Measurements from ENCODE around the gene SLC13A3.

Gene SLC13A3

DNA sequence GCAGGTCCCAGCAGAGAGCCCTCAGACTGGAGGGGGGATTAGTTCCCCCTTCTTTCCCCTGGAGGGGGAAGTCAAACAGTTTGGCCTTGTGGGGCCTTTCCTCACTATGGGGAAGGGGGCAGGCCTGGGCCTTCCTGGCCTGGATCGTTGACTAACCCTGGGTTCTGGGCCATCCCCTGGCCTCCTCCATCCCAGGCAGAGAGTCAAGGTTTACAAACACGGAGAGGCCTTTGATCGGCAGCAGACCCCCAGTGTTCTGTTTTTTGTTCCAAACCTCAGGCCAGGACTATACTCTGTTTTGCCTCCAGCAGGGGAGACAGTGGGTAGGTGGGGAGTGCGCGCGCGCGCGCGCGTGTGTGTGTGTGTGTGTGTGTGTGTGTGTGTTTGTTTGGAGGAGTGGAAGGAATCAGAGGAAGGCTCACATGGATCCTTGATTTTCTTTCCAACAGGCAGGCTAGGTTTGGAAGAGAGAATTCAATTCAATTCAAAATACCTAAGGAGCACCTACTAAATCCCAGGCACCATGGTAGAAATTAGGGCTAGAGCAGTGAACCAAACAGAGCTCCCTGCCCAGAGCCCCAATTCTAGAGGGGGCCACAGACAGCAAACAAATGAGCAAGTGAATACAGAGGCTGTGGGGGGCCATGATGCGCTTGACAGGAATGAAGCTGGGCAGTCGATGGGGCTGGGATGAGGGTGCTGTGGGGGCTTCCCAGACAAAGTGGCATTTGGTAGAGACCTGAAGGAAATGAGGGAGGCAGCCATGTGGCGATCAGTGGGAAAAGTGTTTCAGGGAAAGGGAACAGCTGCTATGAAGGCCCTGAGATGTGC is 23.2 kb upstream of the SLC13A3 start:
- Histone ChIP-seq H3K9me2 (replicated peaks; ENCODE audit: insufficient read depth, low read length) (no peaks in the 10 kb centered on the region), H3K9me3 (ENCODE audit: insufficient read depth, low read length) (peaks cover 14% of the 10 kb centered on the region; the same call in 1 of the 2 replicates), H4K20me1 (ENCODE audit: low read depth, low read length) (no peaks in the 10 kb centered on the region), H3K4me2 (ENCODE audit: low read depth, low read length, poor library complexity, severe bottlenecking) (no peak overlapping the region), H3F3A (ENCODE audit: insufficient read depth) (no peaks in the 10 kb centered on the region), H3K27ac (ENCODE audit: low read depth, low read length) (no peak overlapping the region), H3K4me3 (ENCODE audit: insufficient read depth, low read length, poor library complexity, severe bottlenecking) (no peak overlapping the region), H3K79me2 (ENCODE audit: insufficient read depth, low read length) (no peaks in the 10 kb centered on the region), H3K27me3 (ENCODE audit: low read length) (no peaks in the 10 kb centered on the region), H3K9ac (ENCODE audit: low read length) (no peak overlapping the region), H2AFZ (ENCODE audit: low read depth, low read length, severe bottlenecking) (no peak overlapping the region), H3K36me3 (ENCODE audit: low read length) (no peaks in the 10 kb centered on the region)
- TF ChIP-seq, protein P1, sequence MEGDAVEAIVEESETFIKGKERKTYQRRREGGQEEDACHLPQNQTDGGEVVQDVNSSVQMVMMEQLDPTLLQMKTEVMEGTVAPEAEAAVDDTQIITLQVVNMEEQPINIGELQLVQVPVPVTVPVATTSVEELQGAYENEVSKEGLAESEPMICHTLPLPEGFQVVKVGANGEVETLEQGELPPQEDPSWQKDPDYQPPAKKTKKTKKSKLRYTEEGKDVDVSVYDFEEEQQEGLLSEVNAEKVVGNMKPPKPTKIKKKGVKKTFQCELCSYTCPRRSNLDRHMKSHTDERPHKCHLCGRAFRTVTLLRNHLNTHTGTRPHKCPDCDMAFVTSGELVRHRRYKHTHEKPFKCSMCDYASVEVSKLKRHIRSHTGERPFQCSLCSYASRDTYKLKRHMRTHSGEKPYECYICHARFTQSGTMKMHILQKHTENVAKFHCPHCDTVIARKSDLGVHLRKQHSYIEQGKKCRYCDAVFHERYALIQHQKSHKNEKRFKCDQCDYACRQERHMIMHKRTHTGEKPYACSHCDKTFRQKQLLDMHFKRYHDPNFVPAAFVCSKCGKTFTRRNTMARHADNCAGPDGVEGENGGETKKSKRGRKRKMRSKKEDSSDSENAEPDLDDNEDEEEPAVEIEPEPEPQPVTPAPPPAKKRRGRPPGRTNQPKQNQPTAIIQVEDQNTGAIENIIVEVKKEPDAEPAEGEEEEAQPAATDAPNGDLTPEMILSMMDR (IDR thresholded peaks at IDR 0.05; ENCODE audit: insufficient read depth, low read length, poor library complexity, severe bottlenecking) = no peak
- TF ChIP-seq EZH2phosphoT487 (conservative IDR thresholded peaks at IDR 0.05; ENCODE audit: low read length) = no peak

DNA sequence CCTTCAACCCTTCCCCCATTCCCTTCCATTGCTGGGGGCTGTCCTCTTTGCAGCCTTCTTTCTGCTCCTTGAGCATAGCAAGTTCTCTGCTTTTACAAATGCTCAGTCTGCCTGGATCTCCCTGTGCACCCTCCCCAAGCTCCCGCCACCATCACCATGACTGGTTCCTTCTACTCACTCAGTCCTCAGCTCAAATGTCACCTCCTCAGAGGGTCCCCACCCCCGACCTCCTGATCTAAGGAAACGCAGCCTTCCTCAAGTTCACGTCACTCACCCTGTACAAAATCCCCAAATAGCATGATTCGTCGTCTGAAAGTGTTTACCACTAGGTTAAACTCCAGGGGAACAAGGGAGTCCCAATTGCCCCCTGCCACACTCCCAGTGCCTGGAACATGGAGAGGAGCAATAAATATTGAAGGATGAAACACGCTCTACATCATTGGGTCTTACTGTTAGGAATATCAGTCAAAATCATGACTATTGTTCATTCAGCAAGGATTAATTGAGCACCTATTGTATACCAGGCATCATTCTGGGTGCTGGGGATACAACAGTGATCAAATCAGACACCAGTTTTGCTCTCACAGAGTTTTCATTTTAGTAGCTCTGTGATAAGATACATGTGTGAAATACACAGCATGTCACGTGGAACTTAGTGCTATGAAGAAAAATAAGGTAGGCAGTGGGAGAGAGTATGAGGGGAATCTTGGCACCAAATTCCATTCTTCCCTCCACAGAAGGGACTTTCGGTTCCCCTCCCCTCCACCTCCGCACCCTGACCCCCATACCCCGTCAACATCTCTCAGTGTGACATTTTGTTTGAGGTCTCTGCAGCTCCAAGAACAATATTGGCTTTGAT is 22.4 kb upstream of the SLC13A3 start:
- Histone ChIP-seq H3K27ac (ENCODE audit: low read depth, low read length) (no peak overlapping the region), H3K4me3 (ENCODE audit: insufficient read depth, low read length, poor library complexity, severe bottlenecking) (no peak overlapping the region), H3K9me2 (replicated peaks; ENCODE audit: insufficient read depth, low read length) (no peaks in the 10 kb centered on the region), H3K4me2 (ENCODE audit: low read depth, low read length, poor library complexity, severe bottlenecking) (no peak overlapping the region), H3K79me2 (ENCODE audit: insufficient read depth, low read length) (no peaks in the 10 kb centered on the region), H4K20me1 (ENCODE audit: low read depth, low read length) (no peaks in the 10 kb centered on the region), H3K9me3 (ENCODE audit: insufficient read depth, low read length) (peaks cover 14% of the 10 kb centered on the region; the same call in 1 of the 2 replicates), H2AFZ (ENCODE audit: low read depth, low read length, severe bottlenecking) (no peak overlapping the region), H3K9ac (ENCODE audit: low read length) (no peak overlapping the region), H3K36me3 (ENCODE audit: low read length) (no peaks in the 10 kb centered on the region), H3F3A (ENCODE audit: insufficient read depth) (no peaks in the 10 kb centered on the region), H3K27me3 (ENCODE audit: low read length) (no peaks in the 10 kb centered on the region)
- no peak for TF ChIP-seq EZH2phosphoT487 (conservative IDR thresholded peaks at IDR 0.05; ENCODE audit: low read length)
- TF ChIP-seq, protein P1 (IDR thresholded peaks at IDR 0.05; ENCODE audit: insufficient read depth, low read length, poor library complexity, severe bottlenecking) = no peak

DNA sequence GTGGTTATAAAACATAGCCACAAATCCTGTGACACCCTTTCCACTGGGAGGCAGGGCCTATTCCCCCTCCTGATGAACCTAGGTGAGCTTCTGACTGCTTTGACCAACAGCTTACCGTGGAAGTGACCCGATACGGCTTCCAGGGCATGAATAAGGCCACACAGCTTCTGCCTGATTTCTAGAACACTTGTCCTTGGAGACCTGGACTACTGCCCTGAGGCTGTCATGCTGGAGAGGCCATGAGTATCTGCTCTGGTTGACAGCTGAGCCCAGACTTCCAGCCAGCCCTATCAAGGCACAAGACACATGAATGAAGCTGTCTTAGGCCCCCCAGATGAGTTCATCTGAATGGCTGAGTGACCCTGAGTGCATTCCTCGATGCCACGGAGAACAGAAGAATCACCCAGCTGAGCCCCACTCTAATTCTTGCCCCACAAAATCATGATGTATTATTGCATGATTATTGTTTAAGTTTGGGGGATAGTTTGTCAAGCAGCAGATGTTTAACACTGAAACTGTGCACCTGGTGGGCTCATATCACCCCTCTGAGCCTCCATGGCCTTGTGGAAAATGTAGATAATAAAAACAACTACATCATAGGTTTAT is 21.4 kb upstream of the SLC13A3 start:
- no peaks in the 10 kb centered on the region for H3K9me2 ChIP-seq (replicated peaks; ENCODE audit: insufficient read depth, low read length)
- no peak overlapping the region for H3K27ac ChIP-seq (ENCODE audit: low read depth, low read length)
- no peak for TF ChIP-seq EZH2phosphoT487 (conservative IDR thresholded peaks at IDR 0.05; ENCODE audit: low read length)
- TF ChIP-seq, protein P1 (IDR thresholded peaks at IDR 0.05; ENCODE audit: insufficient read depth, low read length, poor library complexity, severe bottlenecking) = no peak
- H3K36me3 ChIP-seq (ENCODE audit: low read length) = no peaks in the 10 kb centered on the region
- no peak overlapping the region for H3K4me3 ChIP-seq (ENCODE audit: insufficient read depth, low read length, poor library complexity, severe bottlenecking)
- no peak overlapping the region for H3K4me2 ChIP-seq (ENCODE audit: low read depth, low read length, poor library complexity, severe bottlenecking)
- H4K20me1 ChIP-seq (ENCODE audit: low read depth, low read length) = no peaks in the 10 kb centered on the region
- no peaks in the 10 kb centered on the region for H3F3A ChIP-seq (ENCODE audit: insufficient read depth)
- no peaks in the 10 kb centered on the region for H3K27me3 ChIP-seq (ENCODE audit: low read length)
- H3K9ac ChIP-seq (ENCODE audit: low read length) = no peak overlapping the region
- no peak overlapping the region for H2AFZ ChIP-seq (ENCODE audit: low read depth, low read length, severe bottlenecking)
- peaks cover 14% of the 10 kb centered on the region; the same call in 1 of the 2 replicates for H3K9me3 ChIP-seq (ENCODE audit: insufficient read depth, low read length)
- H3K79me2 ChIP-seq (ENCODE audit: insufficient read depth, low read length) = no peaks in the 10 kb centered on the region
